HEK293T (cell line): ENCODE measurements around the gene DCAF15.

ENCODE experiments used
- ARNT ChIP-seq: fragments of 450-650 bp; IDR thresholded peaks from 2 replicates; pipeline ENCODE4 v1.6.1; 2017; ENCODE audit warnings: mild to moderate bottlenecking
- CTBP1 ChIP-seq: fragments of 450-650 bp; IDR thresholded peaks from 2 replicates; pipeline ENCODE4 v1.6.1; 2016; ENCODE audit warnings: borderline replicate concordance
- FOXA1 ChIP-seq: fragments of 450-650 bp; IDR thresholded peaks from 2 replicates; pipeline ENCODE4 v1.6.1; 2016; ENCODE audit warnings: mild to moderate bottlenecking
- FOXK2 ChIP-seq: fragments of 450-650 bp; IDR thresholded peaks from 2 replicates; pipeline ENCODE4 v1.6.1; 2016; ENCODE audit warnings: mild to moderate bottlenecking
- FOXM1 ChIP-seq: fragments of 450-650 bp; IDR thresholded peaks from 2 replicates; pipeline ENCODE4 v1.6.1; 2017; ENCODE audit warnings: mild to moderate bottlenecking, borderline replicate concordance
- HDGF ChIP-seq: fragments of 450-650 bp; IDR thresholded peaks from 2 replicates; pipeline ENCODE4 v1.6.1; 2017; ENCODE audit warnings: antibody characterized with exemption, borderline replicate concordance
- L3MBTL2 ChIP-seq: fragments of 450-650 bp; conservative IDR thresholded peaks from 2 replicates; pipeline ENCODE4 v1.6.1; 2016; ENCODE audit warnings: mild to moderate bottlenecking
- LEF1 ChIP-seq: fragments of 450-650 bp; IDR thresholded peaks from 2 replicates; pipeline ENCODE4 v1.6.1; 2017; ENCODE audit warnings: mild to moderate bottlenecking, borderline replicate concordance
- SP1 ChIP-seq: fragments of 450-650 bp; IDR thresholded peaks from 2 replicates; pipeline ENCODE4 v1.6.1; 2017
- SUZ12 ChIP-seq: fragments of 450-650 bp; IDR thresholded peaks from 2 replicates; pipeline ENCODE4 v1.6.1; 2016; ENCODE audit warnings: mild to moderate bottlenecking
- ZNF384 ChIP-seq: fragments of 450-650 bp; IDR thresholded peaks from 2 replicates; pipeline ENCODE4 v1.6.1; 2016

DNA sequence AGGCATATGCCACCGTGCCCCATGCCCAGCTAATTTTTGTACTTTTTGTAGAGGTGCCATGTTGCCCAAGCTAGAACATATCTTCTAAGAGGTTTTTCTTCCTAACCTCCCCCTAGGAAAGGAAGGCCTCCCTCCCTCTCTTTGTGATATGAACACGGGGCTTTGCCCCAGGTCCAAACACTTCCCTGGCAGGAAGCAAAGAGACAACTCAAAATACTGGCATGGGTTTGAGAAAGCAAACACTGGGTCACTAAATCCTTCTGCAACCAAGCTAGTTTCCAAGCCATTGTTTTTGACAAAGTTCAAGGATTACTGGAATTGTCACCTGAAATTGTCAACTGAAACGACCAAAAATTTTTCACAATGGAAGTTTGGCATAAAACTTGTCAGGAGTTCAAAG is 37.5 kb upstream of the DCAF15 start:
- TF ChIP-seq FOXM1 (no peak), SP1 (no peak), L3MBTL2 (no peak), ZNF384 (no peak), CTBP1 (no peak), LEF1 (no peak), ARNT (no peak), FOXK2 (no peak), HDGF (no peak), SUZ12 (no peak), FOXA1 (no peak)
